ENCODE results near the gene PASK. TPM values are rescaled to one million over a fixed set of nuclear protein-coding genes. Genes with fewer than 3 reads are reported as not detected.

PASK gene
- total RNA-seq, 1 experiment from 2014 or later = 21.1 TPM

DNA sequence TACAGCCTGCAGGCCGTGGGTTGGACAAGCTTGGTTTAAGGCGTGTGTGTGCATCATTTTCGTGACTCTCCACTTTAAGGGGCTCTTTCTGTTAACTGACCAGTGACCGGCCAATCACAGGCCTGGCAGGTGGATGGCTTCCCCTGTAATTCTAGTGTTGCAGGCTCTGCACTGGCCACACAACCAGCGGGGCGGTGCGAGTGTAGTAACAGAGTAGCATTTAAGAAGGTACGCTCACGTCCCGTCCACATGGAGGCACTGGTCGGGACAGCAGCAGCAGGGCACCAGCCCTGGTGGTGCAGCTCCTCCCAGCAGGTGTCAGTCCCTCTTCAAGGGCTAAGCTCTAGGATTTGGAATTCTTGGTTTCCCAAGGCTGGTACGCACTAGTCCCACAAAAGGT lies 31.2 kb upstream of the PASK start:
- Histone ChIP-seq H3K4me1 (no peaks in the 10 kb centered on the region), H3K4me3 (ENCODE audit: low read depth, low read length) (no peak overlapping the region), H3K9me3 (no peaks in the 10 kb centered on the region), H3K36me3 (ENCODE audit: control insufficient read depth, insufficient read depth, low read length) (no peaks in the 10 kb centered on the region), H3K27me3 (replicated peaks; ENCODE audit: control insufficient read depth, insufficient read depth, low read length) (no peaks in the 10 kb centered on the region)
- Mint-ChIP-seq H3K9me3 (ENCODE audit: unreplicated experiment) (no peaks in the 10 kb centered on the region), H3K4me3 (ENCODE audit: unreplicated experiment) (no peak overlapping the region), H3K4me1 (ENCODE audit: low read depth, unreplicated experiment) (no peaks in the 10 kb centered on the region), H3K36me3 (ENCODE audit: insufficient read depth, unreplicated experiment) (no peaks in the 10 kb centered on the region), H3K27ac (ENCODE audit: unreplicated experiment) (no peak overlapping the region), H3K27me3 (ENCODE audit: insufficient read depth, unreplicated experiment) (no peaks in the 10 kb centered on the region)
- no peak for DNase-seq
- ChIA-PET CTCF (no interaction called here), POLR2A (no interaction called here)
- BruUV-seq (replicated peaks) = no TSS peak
- intact Hi-C loops (cut with micrococcal nuclease; ENCODE audit: unreplicated experiment) = no loop called here
- TF ChIP-seq, protein P1, sequence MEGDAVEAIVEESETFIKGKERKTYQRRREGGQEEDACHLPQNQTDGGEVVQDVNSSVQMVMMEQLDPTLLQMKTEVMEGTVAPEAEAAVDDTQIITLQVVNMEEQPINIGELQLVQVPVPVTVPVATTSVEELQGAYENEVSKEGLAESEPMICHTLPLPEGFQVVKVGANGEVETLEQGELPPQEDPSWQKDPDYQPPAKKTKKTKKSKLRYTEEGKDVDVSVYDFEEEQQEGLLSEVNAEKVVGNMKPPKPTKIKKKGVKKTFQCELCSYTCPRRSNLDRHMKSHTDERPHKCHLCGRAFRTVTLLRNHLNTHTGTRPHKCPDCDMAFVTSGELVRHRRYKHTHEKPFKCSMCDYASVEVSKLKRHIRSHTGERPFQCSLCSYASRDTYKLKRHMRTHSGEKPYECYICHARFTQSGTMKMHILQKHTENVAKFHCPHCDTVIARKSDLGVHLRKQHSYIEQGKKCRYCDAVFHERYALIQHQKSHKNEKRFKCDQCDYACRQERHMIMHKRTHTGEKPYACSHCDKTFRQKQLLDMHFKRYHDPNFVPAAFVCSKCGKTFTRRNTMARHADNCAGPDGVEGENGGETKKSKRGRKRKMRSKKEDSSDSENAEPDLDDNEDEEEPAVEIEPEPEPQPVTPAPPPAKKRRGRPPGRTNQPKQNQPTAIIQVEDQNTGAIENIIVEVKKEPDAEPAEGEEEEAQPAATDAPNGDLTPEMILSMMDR (IDR thresholded peaks at IDR 0.05; ENCODE audit: insufficient read depth in 1 of 2, low read depth in 1 of 2, low read length in 1 of 2, severe bottlenecking in 1 of 2, unreplicated experiment in 1 of 2) = no peak

DNA sequence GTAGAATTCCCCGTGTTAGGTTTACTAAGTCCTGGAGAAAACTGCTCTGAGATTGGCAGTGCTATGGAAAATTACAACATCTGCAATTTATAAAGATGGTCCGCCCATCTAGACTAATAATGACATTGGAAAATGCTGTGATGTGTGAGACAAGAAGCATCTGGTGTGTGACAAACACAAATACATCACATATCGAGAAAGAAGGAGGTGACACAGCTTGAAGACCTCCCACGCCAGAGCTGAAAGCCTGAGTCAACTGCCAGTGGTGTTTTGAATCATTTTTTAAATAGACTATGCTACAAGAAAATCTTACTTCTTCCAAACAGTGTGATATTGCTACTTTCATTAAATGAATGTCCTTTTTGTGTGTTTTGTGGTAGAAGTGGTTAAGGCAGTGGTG lies 30.6 kb upstream of the PASK start:
- H3K9me3 ChIP-seq = no peaks in the 10 kb centered on the region
- H3K4me1 ChIP-seq = no peaks in the 10 kb centered on the region
- H3K4me1 Mint-ChIP-seq (ENCODE audit: low read depth, unreplicated experiment) = no peaks in the 10 kb centered on the region
- no peaks in the 10 kb centered on the region for H3K36me3 ChIP-seq (ENCODE audit: control insufficient read depth, insufficient read depth, low read length)
- H3K27me3 ChIP-seq (replicated peaks; ENCODE audit: control insufficient read depth, insufficient read depth, low read length) = no peaks in the 10 kb centered on the region
- H3K9me3 Mint-ChIP-seq (ENCODE audit: unreplicated experiment) = no peaks in the 10 kb centered on the region
- no peak overlapping the region for H3K4me3 Mint-ChIP-seq (ENCODE audit: unreplicated experiment)
- ChIA-PET CTCF (no interaction called here), POLR2A (no interaction called here)
- H3K4me3 ChIP-seq (ENCODE audit: low read depth, low read length) = no peak overlapping the region
- TF ChIP-seq, protein P1 (IDR thresholded peaks at IDR 0.05; ENCODE audit: insufficient read depth in 1 of 2, low read depth in 1 of 2, low read length in 1 of 2, severe bottlenecking in 1 of 2, unreplicated experiment in 1 of 2) = no peak
- DNase-seq = no peak
- no peaks in the 10 kb centered on the region for H3K36me3 Mint-ChIP-seq (ENCODE audit: insufficient read depth, unreplicated experiment)
- no peak overlapping the region for H3K27ac Mint-ChIP-seq (ENCODE audit: unreplicated experiment)
- intact Hi-C loops (cut with micrococcal nuclease; ENCODE audit: unreplicated experiment) = no loop called here
- no TSS peak for BruUV-seq (replicated peaks)
- H3K27me3 Mint-ChIP-seq (ENCODE audit: insufficient read depth, unreplicated experiment) = no peaks in the 10 kb centered on the region

DNA sequence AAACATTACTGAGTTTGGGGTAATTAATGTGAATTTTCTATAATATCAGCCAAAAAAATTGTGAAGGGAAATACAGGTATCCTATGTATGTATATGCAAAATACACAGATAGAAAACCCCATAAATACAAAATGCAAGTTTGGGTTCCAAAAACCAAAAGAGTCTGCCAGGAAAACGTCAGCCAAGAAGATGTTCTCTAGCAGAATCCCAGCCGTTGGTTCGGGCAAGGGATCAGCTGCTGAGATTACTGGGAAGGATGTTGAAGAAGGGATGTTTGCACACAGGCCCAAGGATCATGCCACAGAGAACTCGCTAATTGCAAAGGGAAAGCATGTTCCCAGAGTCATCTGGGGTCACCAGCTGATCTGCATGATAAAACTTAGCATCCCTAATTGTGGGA lies 29.7 kb upstream of the PASK start:
- ChIA-PET POLR2A (no interaction called here), CTCF (no interaction called here)
- H3K27ac Mint-ChIP-seq (ENCODE audit: unreplicated experiment) = no peak overlapping the region

More for the DNA sequence above, 29.7 kb upstream of the PASK start:
- DNase-seq = no peak
- Mint-ChIP-seq H3K4me1 (ENCODE audit: low read depth, unreplicated experiment) (no peaks in the 10 kb centered on the region), H3K36me3 (ENCODE audit: insufficient read depth, unreplicated experiment) (no peaks in the 10 kb centered on the region), H3K9me3 (ENCODE audit: unreplicated experiment) (no peaks in the 10 kb centered on the region), H3K4me3 (ENCODE audit: unreplicated experiment) (no peak overlapping the region), H3K27me3 (ENCODE audit: insufficient read depth, unreplicated experiment) (no peaks in the 10 kb centered on the region)
- intact Hi-C loops (cut with micrococcal nuclease; ENCODE audit: unreplicated experiment) = no loop called here
- no peaks in the 10 kb centered on the region for H3K27me3 ChIP-seq (replicated peaks; ENCODE audit: control insufficient read depth, insufficient read depth, low read length)
- no peaks in the 10 kb centered on the region for H3K36me3 ChIP-seq (ENCODE audit: control insufficient read depth, insufficient read depth, low read length)
- H3K4me1 ChIP-seq = no peaks in the 10 kb centered on the region
- TF ChIP-seq, protein P1 (IDR thresholded peaks at IDR 0.05; ENCODE audit: insufficient read depth in 1 of 2, low read depth in 1 of 2, low read length in 1 of 2, severe bottlenecking in 1 of 2, unreplicated experiment in 1 of 2) = no peak
- BruUV-seq (replicated peaks) = no TSS peak
- H3K9me3 ChIP-seq = no peaks in the 10 kb centered on the region
- H3K4me3 ChIP-seq (ENCODE audit: low read depth, low read length) = no peak overlapping the region

Measured in Caco-2 (cell line).